GM10266 (cell line): ENCODE results near the gene MRPL1.

Source experiments
- DNase-seq: peaks from one replicate; pipeline ENCODE4 v3.0.0; 2012; ENCODE audit errors: extremely low spot score
- CTCF ChIP-seq: IDR thresholded peaks from 2 replicates; pipeline ENCODE4 v1.5.1; 2012; ENCODE audit warnings: mild to moderate bottlenecking, low read depth; ENCODE audit not compliant: control insufficient read depth, insufficient read depth; ENCODE audit errors: missing control alignments

MRPL1 gene

GRCh38 chr4:77913348-77913747 is 50.7 kb downstream of the MRPL1 start:
- TF ChIP-seq CTCF = no peak

GRCh38 chr4:77917075-77917474 is 54.4 kb downstream of the MRPL1 start:
- no peak for DNase-seq
- TF ChIP-seq CTCF = no peak

More at GRCh38 chr4:77913348-77913747, 50.7 kb downstream of the MRPL1 start:
- DNase-seq = no peak

- no peak for DNase-seq
- no peak for TF ChIP-seq CTCF
Measured at GRCh38 chr4:77917601-77918000, 55.0 kb downstream of the MRPL1 start.

GRCh38 chr4:77920371-77920770 is 57.7 kb downstream of the MRPL1 start:
- TF ChIP-seq CTCF = no peak
- no peak for DNase-seq

- DNase-seq = no peak
- no peak for TF ChIP-seq CTCF
Measured at GRCh38 chr4:77921701-77922100, 59.1 kb downstream of the MRPL1 start.

GRCh38 chr4:77922158-77923094 is 59.8 kb downstream of the MRPL1 start:
- no peak for DNase-seq
- no peak for TF ChIP-seq CTCF
